HG02852 (cell line): ENCODE data around the gene ADAMTS2.

Experiments
- ATAC-seq: cut with Tn5 transposase; IDR thresholded peaks from one replicate; pipeline ENCODE4 v1.9.1; 2021; ENCODE audit warnings: mild to moderate bottlenecking, moderate library complexity; ENCODE audit not compliant: unreplicated experiment

Gene ADAMTS2

DNA sequence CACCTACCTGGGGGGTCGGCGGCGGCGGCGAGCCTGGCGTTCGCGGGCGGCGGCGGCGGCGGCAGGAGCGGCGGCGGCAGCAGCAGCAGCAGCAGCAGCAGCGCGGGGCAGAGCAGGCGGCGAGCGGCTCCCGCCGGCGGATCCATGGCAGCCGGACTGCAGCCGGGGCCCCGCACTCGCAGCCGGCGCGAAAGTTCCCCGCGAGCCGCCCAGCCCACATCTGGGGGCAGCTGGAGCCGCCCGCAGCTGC, 153 bp downstream of the ADAMTS2 start:
- ATAC-seq: no peak

DNA sequence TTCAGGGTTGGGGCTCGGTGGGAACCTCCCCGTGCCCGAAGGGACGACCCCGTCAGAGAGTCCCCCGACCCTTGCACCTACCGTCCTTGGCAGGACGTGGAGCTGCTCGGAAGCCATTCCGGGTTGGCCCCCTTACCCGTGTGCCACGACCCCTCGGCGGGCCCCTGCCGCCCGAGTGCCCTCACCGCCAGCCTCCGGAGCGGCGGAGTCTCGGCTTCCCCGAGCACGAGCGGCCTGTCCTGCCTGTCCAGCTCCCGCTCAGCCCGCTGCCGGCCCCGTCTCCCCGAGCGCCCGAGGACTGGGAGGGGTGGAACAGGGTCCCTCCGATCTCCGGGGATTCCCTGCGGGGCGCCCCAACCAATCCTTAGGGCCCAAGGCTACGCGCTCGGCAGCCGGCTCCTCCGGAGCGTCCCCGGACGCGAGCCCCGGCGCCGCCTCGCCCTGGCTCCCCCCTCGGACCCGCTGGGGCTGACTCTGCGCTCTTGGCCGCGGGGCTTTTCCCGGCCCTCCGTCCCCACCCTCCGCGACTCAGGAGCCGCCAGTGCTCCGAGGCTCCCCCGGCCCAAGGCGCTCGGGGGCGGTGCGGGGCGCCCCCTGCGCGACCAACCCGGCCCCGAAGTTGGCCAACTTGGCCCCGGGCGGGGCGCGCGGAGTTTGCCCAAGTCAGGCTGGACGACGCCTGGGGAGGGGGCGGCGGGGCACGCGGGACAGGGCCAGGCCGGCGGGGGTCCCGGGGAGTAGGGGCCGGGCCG, 654 bp downstream of the ADAMTS2 start:
- ATAC-seq: no peak

DNA sequence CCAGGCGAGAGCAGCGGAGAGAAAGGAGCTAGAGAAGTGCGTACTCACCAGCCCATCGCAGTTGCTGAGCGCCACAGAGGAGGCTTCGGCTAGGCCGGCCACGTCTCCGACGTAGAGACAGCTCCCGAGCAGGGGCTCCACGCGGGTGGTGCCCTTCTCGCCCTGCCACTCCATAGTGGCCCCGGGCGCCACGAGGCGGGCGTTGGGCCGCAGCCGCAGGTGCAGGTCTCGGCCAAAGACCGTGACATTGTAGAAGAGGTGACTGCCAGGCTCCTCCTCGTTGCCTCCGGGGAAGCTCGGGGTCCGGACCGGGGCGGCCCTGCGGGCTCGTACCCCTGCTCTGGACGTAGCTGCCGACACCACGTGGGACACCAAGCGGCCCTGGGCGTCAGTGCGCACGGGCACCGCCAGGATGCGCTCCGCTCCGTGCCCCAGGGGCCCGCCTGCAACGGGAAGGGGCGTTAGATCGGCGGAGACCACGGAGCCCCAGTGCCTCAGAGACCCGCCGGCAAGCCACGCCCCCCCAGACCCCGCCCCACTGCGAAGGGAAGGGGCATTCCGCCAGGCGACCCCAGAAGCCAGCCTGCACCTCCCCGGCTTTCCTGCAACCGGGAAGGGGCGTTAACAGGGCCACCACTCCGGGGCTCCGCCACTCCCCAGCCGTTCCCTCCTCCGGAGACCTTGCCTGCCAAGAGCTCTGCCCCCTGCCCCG, 1.4 kb downstream of the ADAMTS2 start:
- no peak for ATAC-seq

DNA sequence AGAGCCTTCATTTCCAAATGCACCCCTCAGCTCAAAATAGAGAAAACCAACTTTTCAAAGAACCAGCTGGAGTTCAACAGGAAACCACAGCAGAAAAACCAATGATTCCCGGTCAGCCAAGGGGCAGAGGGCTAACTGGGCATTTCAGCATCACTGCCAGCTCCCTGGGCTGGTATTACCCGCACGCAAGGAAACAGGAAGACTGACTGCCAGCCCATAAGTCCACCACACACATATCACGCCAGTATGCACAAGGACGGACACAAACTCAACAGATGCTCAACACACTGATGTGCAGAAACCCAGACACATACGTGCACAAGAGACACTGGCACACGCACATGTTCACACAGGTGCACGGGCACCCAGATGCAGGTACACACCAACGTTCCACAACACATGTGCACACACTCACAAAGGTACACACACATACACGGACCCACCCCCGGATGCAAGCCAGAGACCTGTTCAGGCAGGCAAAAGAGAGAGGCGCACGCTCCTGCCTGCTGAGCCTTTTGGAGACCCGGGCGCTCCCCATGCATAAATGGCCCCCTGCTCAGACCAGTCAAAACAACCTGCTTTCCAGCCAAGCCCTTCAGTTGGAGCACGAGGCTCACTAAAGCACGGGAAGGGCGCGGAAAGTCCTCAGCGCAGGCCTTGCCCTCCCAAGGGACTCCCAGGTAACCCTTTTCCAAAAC, 2.1 kb downstream of the ADAMTS2 start:
- ATAC-seq: no peak

- ATAC-seq: no peak
These were observed 2.7 kb downstream of the ADAMTS2 start for GRCh38 chr5:179342577-179342976.

GRCh38 chr5:179340465-179340864, 4.8 kb downstream of the ADAMTS2 start:
- no peak for ATAC-seq

GRCh38 chr5:179339996-179340395, 5.3 kb downstream of the ADAMTS2 start:
- ATAC-seq: no peak

DNA sequence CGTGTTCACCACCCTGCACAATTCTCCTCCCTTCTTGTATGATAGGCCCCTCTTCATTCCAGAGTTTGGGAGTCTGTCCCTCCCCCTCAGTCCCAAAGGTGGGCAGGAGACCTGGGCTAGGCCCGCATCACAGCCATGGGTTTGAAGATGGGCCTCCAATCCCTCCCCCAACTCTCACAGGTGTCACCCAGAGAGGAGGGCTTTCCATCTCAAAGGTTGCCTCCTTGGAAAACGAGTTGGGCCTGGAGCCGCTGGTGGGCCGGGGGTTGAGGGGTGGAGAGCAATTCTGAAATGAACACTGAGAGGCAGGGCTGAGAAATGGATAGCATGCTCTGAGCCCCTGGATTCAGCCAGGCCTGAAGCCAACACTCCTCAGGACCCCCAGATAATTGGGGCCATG, 6.2 kb downstream of the ADAMTS2 start:
- ATAC-seq: no peak

- ATAC-seq: no peak
These were observed 7.2 kb downstream of the ADAMTS2 start for GRCh38 chr5:179337796-179338676.

DNA sequence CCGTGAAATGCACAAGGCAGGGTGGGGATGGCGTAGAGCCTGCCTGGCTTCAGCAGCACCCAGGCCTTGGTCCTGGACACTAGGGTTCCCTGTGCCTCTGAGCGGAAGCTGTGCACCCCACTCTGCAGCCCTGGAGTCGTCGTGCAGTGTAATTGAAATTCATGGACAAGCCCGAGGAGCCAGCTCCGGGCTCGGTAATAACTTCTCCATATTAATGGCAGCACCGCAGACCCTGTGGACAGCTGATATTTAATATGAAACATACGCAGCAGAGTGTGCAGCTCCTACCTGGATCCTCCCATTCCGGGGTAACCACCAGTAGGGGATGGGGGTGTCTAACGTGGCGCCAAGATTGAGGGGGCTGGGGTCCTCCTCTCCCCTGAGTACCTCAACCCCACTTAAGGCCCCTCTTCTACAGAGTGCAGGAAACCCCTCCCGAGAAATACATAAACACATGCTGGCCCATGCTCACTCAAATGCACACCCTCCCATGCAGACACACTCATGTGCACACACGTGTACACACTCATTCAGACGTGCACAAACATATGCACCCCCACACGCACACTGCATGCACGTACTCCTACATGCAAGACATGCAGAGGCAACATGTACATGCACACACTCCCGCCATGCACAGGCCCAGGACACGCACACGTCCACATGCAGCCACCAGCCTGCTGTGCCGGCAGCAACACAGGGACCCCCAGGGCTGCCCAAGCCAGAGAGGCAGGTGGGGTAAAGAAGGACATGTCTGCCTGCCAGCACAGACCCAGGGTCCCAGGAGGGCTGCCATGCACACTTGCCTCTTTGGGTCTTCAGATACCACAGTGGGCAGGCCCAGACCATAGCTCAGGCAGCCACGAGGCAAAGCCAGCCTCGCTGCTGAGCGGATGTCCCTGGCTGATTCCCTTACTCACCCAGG, 8.1 kb downstream of the ADAMTS2 start:
- no peak for ATAC-seq

DNA sequence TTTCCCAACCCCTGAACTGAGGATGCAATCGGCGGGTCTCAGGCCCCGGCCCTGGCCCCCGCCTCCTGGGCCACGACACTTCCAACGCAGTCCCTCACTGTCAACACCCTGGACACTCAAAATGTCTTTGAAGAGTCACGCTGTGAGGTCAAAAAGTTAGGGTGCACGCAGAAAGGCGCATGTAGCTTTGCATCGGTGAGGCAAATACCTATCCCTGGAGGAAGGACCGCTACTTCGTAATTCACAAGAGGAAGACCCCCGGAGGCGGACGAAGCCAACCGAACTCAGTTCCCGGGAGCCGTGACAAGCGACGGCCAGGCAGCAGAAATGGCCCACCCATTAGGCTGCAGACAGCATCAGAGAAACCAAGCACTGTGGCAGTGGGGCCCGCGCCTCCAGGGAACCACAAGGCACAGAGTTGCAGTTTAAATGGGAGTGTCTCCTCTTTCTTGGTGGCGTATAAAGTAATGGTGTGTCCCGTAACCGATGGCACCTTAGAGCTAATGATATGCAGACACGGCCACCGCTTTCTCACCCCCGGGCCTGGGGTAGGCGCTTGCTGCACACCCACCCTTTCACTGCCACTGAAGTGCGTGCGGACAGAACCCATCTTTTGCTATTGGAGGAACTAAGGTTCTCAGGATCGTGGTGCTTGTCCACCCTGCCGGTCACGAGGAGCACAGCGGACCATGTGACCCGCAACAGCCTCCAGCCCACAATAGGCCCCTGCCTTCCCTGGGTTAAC, 9.0 kb downstream of the ADAMTS2 start:
- ATAC-seq: no peak

- ATAC-seq: no peak
These were observed 11.2 kb downstream of the ADAMTS2 start for GRCh38 chr5:179333796-179334761.

GRCh38 chr5:179332741-179333290, 12.4 kb downstream of the ADAMTS2 start:
- ATAC-seq: no peak

DNA sequence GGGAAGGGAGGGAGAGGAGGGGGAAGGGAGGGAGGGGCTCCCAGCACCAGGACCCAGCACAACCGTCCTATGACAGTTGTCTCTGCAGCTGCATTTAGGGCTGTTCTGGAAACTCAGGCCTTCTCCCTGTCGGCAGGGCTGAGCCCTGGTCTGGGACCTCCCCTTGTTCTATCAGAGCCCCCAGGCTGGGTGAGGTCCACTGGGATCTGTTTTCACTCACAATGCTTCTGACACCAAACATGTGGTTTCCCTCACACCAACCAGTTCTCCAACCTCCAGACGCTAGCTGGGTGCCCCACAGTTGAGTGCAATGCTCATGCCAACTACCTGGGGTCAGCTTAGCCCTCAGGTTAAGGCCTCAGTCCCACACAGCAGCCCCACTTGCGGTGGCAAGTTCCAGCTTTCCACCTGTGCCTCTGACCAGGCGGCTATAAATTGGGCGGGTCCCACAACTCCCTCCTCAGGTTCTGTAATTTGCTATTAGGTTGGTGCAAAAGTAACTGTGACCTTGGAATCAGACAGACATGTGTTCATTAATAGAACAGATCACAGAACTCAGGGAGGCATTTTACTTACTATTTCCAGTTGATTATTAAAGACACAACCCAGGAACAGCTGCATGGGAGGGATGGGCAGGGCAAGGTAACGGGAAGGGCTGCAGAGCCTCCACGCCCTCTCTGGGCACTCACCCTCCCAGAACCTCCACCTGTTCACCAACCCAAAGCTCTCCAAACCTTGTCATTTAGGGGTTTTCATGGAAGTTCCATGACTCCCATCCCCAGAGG, 13.5 kb downstream of the ADAMTS2 start:
- no peak for ATAC-seq

DNA sequence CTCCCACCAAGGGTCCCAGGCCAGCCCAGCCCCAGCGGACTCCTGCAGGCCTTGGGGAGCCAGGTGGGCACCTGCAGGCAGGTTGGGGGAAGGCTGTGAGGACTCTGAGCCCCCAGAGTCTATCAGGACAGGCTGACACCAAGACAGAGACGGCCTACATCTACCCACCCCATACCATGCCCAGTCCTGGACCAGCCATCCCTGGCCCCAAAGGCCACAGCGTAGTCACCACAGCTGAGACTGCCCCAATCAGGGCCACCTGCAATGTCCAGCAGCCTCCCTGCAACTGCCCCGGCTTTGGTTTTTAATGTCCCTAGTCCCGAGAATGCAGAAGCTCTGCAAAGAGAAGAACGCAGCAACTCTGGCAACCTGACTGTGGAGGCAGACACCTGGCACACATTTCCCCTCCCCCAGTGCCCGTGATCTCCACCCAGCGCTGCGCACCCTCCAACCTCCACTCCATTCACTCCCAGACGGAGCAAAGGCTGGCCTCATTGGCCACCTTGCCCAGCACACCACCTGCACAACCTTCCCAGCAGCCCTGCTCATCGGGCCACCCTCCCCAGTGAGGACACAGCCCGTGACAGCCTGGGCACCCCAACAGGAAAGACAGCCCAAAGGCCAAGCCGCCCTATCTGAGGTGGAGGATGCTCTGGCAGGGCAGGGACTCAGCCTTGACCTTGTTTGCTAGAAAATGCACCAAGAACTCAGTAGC, 14.9 kb downstream of the ADAMTS2 start:
- no peak for ATAC-seq

DNA sequence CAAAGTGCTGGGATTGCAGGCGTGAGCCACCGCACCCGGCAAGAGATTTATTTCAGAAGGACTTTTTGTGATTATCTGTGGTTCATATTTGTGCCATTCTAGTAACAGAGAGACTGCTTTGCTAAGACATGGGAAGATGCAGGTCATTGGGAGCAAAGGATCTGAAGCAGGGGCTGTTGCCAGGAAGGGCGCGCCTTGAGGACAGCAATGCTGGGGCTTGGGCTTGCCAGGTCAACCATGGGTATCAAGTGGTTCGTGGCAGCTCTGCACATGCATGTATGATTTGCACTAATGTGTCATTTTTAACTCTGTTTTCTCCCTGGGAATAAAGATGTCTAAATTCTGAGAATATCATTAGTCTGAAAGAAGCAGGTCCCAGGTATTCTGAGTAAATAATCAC, 17.0 kb downstream of the ADAMTS2 start:
- no peak for ATAC-seq
